GM19239 (cell line): ENCODE results near the gene ARFGAP2.
"Not testable (repeated sequence)": the region's sequence is repeated elsewhere in the genome, so short reads cannot be mapped to it uniquely, and the experiment has no call there.

Source experiments
- DNase-seq: peaks from one replicate; pipeline ENCODE4 v3.0.0; 2011; ENCODE audit warnings: low spot score; ENCODE audit not compliant: insufficient read length
- FAIRE-seq: peaks from 2 replicates; lab custom pipeline; 2011; peaks lifted over from hg19 to GRCh38; lab: Jason Lieb, UNC

Gene ARFGAP2

GRCh38 chr11:47176328-47177228, at the start of gene ARFGAP2:
Gene ARFGAP2, minus strand, starts transcription at chr11:47176879. Its CDS starts 26 bp downstream, at chr11:47176853.
- FAIRE-seq (no peak), DNase-seq (peak; percentile 99)

GRCh38 chr11:47225552-47226400, 49.1 kb upstream of the ARFGAP2 start:
- FAIRE-seq (peak; percentile 87), DNase-seq (no peak)

GRCh38 chr11:47222696-47223095, 46.0 kb upstream of the ARFGAP2 start:
- no peak for DNase-seq
- FAIRE-seq = no peak

- DNase-seq (no peak), FAIRE-seq (no peak)
Observed at GRCh38 chr11:47220401-47220821, 43.7 kb upstream of the ARFGAP2 start.

GRCh38 chr11:47216121-47216798, 39.6 kb upstream of the ARFGAP2 start:
- DNase-seq (no peak), FAIRE-seq (peak; percentile 40)

GRCh38 chr11:47215366-47215910, 38.8 kb upstream of the ARFGAP2 start:
- peak; percentile 37 for FAIRE-seq

GRCh38 chr11:47213950-47214565, 37.4 kb upstream of the ARFGAP2 start:
- DNase-seq (peak; percentile 66), FAIRE-seq (peak; percentile 21)

More at GRCh38 chr11:47215366-47215910, 38.8 kb upstream of the ARFGAP2 start:
- no peak for DNase-seq

- FAIRE-seq (no peak), DNase-seq (no peak)
Observed at GRCh38 chr11:47212938-47213337, 36.3 kb upstream of the ARFGAP2 start.

GRCh38 chr11:47208628-47209027, 31.9 kb upstream of the ARFGAP2 start:
- DNase-seq (no peak), FAIRE-seq (no peak)

GRCh38 chr11:47208008-47208552, 31.4 kb upstream of the ARFGAP2 start:
- FAIRE-seq = not testable (repeated sequence)

GRCh38 chr11:47207459-47207858, 30.8 kb upstream of the ARFGAP2 start:
- no peak for FAIRE-seq

More at GRCh38 chr11:47208008-47208552, 31.4 kb upstream of the ARFGAP2 start:
- not testable (repeated sequence) for DNase-seq

GRCh38 chr11:47206577-47206976, 29.9 kb upstream of the ARFGAP2 start:
- FAIRE-seq, DNase-seq: not testable (repeated sequence)

More at GRCh38 chr11:47207459-47207858, 30.8 kb upstream of the ARFGAP2 start:
- no peak for DNase-seq

GRCh38 chr11:47204637-47204989, 27.9 kb upstream of the ARFGAP2 start:
- no peak for FAIRE-seq
- DNase-seq = no peak

GRCh38 chr11:47202576-47202975, 25.9 kb upstream of the ARFGAP2 start:
- FAIRE-seq (no peak), DNase-seq (no peak)

- DNase-seq (no peak), FAIRE-seq (no peak)
Observed at GRCh38 chr11:47201015-47201414, 24.3 kb upstream of the ARFGAP2 start.

GRCh38 chr11:47198161-47198560, 21.5 kb upstream of the ARFGAP2 start:
- DNase-seq, FAIRE-seq: not testable (repeated sequence)

- DNase-seq = no peak
- FAIRE-seq = no peak
Observed at GRCh38 chr11:47192111-47192510, 15.4 kb upstream of the ARFGAP2 start.

GRCh38 chr11:47191137-47191536, 14.5 kb upstream of the ARFGAP2 start:
- not testable (repeated sequence) for DNase-seq, FAIRE-seq
